Activated CD4-positive, alpha-beta T cell treated with anti-CD3 and anti-CD28 coated beads, Interleukin-10, Interleukin-2, amounts not matched to agents 100 ng/mL and 50 ng/mL, durations not matched to agents 16 hours and 8 hours (primary cell): ENCODE measurements around the gene SRC.

Experiments used
- DNase-seq: peaks from one replicate; pipeline ENCODE4 v3.0.0-alpha.2; 2020

SRC gene

GRCh38 chr20:37351689-37352607, 6.0 kb downstream of the SRC start:
- DNase-seq, result no peak

GRCh38 chr20:37352608-37352980, 6.7 kb downstream of the SRC start:
- DNase-seq, result no peak

- no peak for DNase-seq
Measured at GRCh38 chr20:37353285-37353849, 7.4 kb downstream of the SRC start.

- no peak for DNase-seq
Measured at GRCh38 chr20:37354210-37355195, 8.6 kb downstream of the SRC start.

GRCh38 chr20:37355252-37356180, 9.6 kb downstream of the SRC start:
- DNase-seq, result no peak

- DNase-seq, result no peak
Measured at GRCh38 chr20:37356387-37356786, 10.4 kb downstream of the SRC start.

GRCh38 chr20:37356961-37357371, 11.0 kb downstream of the SRC start:
- DNase-seq, result no peak

GRCh38 chr20:37357481-37358365, 11.8 kb downstream of the SRC start:
- DNase-seq, result no peak

- no peak for DNase-seq
Measured at GRCh38 chr20:37358366-37359150, 12.6 kb downstream of the SRC start.

GRCh38 chr20:37359331-37359730, 13.4 kb downstream of the SRC start:
- DNase-seq, result no peak

GRCh38 chr20:37359836-37360235, 13.9 kb downstream of the SRC start:
- DNase-seq, result no peak

GRCh38 chr20:37360391-37361115, 14.6 kb downstream of the SRC start:
- DNase-seq, result no peak

GRCh38 chr20:37361336-37361735, 15.4 kb downstream of the SRC start:
- DNase-seq, result no peak

GRCh38 chr20:37362231-37362792, 16.4 kb downstream of the SRC start:
- DNase-seq, result no peak

GRCh38 chr20:37362821-37363220, 16.9 kb downstream of the SRC start:
- no peak for DNase-seq

GRCh38 chr20:37363221-37364012, 17.5 kb downstream of the SRC start:
- DNase-seq, result no peak

GRCh38 chr20:37364013-37364926, 18.3 kb downstream of the SRC start:
- no peak for DNase-seq
